Measurements from ENCODE around the gene TMEM63C. TPM values are rescaled to one million over a fixed set of nuclear protein-coding genes. Genes with fewer than 3 reads are reported as not detected.

Gene TMEM63C, protein sequence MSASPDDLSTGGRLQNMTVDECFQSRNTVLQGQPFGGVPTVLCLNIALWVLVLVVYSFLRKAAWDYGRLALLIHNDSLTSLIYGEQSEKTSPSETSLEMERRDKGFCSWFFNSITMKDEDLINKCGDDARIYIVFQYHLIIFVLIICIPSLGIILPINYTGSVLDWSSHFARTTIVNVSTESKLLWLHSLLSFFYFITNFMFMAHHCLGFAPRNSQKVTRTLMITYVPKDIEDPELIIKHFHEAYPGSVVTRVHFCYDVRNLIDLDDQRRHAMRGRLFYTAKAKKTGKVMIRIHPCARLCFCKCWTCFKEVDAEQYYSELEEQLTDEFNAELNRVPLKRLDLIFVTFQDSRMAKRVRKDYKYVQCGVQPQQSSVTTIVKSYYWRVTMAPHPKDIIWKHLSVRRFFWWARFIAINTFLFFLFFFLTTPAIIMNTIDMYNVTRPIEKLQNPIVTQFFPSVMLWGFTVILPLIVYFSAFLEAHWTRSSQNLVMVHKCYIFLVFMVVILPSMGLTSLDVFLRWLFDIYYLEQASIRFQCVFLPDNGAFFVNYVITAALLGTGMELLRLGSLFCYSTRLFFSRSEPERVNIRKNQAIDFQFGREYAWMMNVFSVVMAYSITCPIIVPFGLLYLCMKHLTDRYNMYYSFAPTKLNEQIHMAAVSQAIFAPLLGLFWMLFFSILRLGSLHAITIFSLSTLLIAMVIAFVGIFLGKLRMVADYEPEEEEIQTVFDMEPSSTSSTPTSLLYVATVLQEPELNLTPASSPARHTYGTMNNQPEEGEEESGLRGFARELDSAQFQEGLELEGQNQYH
- 0.43 and 0.80 TPM in 2 replicates for total RNA-seq

DNA sequence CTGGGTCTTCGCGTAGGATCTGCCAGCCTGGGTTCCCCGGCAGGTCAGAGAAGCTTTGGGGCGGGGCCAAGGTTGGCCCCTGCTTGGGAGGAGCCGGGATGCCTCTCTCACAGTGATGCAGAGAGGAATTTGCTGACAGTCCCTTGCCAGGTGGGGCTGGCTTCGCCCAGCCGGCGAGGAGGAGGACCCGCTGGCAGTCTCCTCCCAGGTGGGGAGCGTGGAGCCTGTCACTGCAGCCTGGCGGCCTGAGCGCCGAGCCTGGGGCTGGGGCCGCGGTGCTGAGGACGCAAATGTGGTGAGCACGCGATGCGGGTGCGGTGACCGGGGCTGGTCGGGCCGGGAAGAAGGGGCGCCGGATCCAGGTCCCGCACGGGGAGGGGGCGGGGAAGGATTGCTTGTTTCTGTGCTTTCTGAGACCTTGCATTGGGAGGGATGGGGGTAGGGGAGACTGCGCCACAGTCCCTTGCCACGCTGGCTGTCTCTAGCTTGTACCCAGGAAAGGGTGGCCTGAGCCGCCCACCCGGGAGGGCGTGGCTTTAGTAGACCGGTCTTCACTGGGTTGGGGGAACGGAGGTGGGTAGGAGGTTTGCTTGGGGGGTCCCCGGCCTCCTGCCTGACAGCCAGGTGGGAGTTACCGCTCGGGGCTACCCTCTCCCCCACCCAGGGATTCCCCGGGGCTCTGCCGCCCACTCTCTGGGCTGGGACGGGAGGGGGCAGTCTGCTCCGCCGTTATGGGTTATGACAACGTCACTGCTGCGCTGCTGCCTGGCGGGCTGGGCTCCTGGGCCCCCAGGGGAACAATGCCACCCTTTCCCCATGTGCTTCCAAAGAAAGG lies at the start of gene TMEM63C:
Gene TMEM63C, plus strand, starts transcription at position 196 of the 835 bp plus-strand sequence. CDS start 37,016 bp downstream, outside the sequence.
- intact Hi-C loops (cut with micrococcal nuclease), result no loop called here

DNA sequence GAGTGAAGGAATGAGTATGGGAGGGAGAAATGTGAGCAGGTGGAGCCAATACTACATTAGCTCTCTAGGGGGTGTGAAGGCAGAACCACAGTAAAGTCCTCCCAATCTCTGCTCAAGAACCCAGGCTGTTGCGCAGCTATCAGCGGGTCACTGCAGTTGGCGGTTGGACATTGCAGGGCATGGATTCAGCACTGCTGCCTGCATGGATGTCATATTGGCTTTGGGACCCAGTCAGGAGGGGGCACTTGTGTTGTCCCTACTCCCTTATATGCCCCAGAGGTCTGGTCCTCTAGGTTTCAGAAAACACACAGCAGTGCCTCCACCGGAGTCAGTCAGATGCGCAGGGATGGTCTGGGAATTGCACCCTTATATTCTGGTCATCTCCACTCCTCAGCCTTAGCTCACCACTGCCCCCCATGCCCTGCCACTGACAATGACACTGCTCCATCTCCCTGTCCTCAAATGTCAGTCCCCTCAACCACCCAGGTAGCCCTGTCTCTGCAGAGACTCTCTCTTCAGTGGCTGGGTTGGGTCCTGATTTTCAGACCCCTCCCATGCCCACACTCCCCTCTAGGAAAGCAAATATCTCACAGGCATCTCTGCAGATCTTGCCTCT lies 49.6 kb upstream of the TMEM63C start:
- intact Hi-C loops (cut with micrococcal nuclease), result no loop called here

DNA sequence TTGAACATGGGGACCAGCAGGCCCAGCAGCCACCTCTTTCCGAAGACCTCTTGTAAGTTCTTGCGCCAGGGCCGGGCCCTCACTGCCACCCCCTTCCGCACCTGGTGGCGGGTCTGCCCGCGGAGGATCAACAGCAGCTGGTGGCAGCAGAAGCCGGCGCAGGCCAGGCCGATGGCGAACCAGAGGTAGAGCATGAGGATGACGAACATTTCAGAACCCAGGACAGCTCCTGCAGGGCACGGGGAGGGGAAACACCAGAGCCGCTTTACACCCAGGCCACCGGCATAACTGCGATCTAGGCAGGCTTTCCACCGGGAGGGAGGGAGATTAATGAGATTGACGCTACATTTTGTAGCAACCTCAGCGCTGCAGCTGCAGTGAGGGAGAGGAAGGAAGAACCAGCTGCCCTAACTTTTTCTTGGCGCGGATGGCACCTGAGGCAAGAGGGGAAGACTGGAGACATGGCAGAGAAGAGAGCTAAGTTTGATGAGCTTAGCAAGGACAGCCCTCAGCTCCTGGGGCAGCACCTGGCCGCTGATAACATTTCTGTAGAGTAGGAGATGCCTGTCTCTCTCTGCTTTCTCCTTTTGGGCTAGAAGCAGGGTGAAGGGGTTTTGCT lies 47.8 kb upstream of the TMEM63C start:
- intact Hi-C loops (cut with micrococcal nuclease), result no loop called here

- intact Hi-C loops (cut with micrococcal nuclease), result no loop called here
These were observed 42.6 kb upstream of the TMEM63C start for GRCh38 chr14:77139022-77139421.

DNA sequence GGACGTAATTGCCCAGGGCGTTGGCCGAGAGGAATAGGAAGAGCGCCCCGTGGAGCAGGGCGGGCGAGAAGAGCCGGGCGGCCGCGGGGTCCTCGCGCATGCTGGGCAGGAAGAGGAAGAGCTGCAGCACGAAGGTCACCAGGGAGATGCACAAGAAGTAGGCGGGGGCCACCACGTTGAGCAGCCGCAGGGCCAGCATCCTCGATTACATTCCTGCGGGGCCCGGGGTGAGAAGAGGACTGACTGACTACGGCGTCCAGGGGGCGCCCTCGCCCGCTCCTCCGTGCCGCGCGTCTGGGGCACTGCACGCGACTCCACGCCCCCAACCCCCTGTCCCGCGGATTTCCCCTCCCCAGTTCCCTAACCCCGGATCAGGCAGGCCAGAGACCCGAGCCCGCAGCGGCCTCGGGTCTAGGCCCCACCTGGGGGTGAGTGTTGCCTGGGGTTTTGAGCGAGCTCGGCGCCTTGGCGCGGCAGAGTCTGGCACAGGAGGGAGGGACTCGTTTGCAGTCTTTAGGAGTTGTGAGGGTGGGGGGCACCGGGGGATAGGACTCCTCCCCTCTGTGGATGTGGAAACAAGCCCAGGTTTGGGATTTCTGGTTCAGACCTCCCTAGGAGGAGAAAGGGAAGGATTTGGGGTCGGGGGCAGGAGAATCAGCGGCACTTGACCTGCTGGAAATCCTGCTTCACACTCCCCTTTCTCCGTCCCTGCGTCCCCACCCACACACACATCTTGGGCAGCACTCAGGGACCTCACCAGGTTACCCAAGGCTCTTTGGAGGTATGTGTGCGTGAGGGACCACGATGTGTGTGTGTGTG lies 41.8 kb upstream of the TMEM63C start:
- intact Hi-C loops (cut with micrococcal nuclease), result loop anchor here (5.0 kb wide), 1 partner anchor 68 kb away; no protein-coding TSS in a partner anchor

DNA sequence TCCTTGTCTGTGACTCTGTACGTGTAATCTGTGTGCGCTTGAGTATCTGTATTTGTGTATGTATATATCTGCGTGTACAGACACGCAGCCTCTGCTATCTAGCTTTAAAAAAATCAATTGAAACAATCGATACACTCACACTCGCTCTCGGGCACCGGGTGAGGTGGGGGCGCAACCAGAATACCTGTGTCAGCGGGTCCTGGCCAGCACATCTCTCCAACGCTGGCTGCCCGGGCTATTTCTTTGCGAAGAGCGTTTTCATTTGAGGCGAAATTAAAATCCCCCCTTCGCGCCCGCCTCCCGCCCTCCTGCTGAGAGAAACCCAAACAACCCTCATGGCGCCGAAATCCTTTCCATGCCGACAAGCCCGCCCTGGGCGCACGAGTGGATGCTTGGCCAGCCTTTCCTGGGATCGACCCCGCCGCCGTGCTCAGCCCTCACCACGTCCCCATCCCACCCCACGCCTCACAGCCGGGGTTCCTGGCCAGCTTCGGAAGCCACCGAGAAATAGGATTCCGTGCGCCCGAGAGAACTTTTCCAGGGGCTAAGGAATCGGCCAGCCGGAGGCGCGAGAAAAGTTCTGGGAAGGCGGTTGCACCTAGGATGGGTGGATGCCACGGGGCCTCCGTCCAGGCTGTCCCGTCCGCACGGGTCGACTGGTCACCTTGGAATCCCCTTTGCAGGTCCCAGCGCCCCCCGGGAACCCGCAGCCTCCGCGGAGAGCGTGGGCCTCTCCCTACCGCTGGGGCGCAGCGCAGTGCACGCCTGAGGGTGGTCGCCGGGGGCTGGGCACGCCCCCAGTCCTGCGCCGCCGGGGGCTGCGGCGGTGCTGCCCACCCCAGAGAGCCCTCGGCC lies 41.0 kb upstream of the TMEM63C start:
- intact Hi-C loops (cut with micrococcal nuclease), result loop anchor here (5.0 kb wide), 1 partner anchor 67 kb away; no protein-coding TSS in a partner anchor

DNA sequence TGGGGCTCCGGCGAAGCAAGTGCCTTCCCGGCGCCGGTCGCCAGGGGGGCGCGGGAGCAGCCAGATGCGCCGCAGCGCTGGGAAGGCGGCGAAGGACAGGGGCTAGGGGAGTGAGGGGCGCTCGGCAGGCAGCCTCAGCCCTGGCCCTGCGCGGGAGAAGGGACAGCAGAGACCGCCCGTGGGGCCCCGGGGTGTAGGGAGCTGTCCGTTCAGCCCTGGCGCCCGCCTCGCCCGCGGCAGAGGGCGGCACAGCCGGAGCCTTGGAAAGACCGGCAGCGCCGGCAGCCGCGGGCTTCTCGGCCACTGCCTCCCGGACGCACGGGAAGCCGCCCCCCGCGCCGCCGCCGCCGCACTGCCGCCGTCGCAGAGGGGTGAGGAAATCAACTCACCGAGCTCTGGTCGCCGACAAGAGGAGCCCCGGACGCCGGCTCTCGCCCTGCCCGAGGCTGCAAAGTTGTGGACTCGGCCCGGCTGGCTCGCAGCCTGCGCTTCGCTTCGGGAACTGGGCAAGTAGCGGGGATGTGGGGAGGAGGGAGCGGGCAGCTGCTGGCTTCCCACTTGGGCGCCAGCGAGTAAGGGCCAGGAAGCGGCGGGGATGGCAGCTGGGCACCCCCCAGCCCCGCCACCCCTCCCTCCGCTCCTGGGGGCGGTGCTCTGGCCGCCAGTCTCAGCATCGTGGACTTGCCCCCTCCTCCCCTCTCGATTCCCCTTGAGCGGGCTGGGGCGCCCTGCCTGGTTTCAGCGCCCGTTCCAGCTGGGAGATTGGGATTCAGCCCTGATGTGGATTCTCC lies 40.2 kb upstream of the TMEM63C start, which contains the start of gene ZDHHC22:
Gene ZDHHC22, minus strand, starts transcription at position 578 of the 791 bp plus-strand sequence. CDS start 2,053 bp downstream, outside the sequence.
- intact Hi-C loops (cut with micrococcal nuclease), result loop anchor here (5.0 kb wide), 1 partner anchor 66 kb away; no protein-coding TSS in a partner anchor

- intact Hi-C loops (cut with micrococcal nuclease), result loop anchor here (5.0 kb wide), 1 partner anchor 65 kb away; no protein-coding TSS in a partner anchor
These were observed 39.4 kb upstream of the TMEM63C start for GRCh38 chr14:77142005-77142800.

DNA sequence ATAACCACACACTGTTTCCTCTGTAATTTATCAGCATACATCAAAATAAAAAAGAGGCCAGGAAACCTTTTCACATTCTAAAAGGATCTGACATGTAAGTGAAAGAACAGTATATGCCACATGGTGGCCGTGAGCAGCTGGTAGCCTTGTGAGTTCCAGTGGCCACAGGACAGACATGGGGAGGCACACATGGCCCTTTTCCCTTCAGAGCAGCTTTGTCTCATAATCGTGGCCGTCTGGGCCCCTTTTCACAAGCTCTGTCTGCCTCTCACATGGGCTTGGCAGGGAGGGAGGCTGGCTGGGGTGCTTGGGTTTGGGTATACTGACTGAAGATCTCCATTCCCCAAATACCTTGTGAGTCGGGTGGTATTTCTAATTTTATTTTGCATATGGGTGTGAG lies 38.5 kb upstream of the TMEM63C start:
- intact Hi-C loops (cut with micrococcal nuclease), result loop anchor here (5.0 kb wide), 1 partner anchor 64 kb away; no protein-coding TSS in a partner anchor

DNA sequence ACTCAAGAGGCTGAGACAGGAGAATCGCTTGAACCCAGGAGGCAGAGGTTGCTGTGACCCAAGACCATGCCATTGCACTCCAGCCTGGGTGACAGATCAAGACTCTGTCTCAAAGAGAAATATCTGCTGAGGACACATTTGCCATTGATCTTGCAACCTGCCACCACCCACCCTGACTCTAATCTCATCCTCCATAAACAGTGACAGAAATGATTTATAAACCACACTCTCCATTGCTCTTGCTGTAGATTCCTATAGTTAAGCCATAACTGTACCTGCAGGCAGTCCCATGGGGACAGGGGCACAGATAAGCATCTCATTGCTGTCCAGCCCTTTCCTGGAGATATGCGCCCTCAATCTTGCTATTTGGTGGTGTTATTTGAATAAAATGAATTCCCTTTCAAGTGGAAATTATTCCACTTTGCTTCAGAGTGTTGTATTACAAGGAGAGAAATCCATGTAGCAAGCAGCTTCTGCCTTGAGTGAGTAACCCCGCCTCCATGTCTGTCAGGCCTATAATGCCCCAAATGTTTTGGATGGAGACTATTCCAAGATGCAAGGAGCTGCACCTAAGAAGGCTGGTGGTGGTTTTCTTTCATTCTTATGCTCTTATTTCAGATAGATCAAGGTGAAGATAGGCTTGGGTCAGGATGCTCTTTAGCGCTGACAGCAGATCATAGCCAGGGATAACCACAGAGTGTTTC lies 37.0 kb upstream of the TMEM63C start:
- intact Hi-C loops (cut with micrococcal nuclease), result loop anchor here (5.0 kb wide), 1 partner anchor 63 kb away; no protein-coding TSS in a partner anchor

DNA sequence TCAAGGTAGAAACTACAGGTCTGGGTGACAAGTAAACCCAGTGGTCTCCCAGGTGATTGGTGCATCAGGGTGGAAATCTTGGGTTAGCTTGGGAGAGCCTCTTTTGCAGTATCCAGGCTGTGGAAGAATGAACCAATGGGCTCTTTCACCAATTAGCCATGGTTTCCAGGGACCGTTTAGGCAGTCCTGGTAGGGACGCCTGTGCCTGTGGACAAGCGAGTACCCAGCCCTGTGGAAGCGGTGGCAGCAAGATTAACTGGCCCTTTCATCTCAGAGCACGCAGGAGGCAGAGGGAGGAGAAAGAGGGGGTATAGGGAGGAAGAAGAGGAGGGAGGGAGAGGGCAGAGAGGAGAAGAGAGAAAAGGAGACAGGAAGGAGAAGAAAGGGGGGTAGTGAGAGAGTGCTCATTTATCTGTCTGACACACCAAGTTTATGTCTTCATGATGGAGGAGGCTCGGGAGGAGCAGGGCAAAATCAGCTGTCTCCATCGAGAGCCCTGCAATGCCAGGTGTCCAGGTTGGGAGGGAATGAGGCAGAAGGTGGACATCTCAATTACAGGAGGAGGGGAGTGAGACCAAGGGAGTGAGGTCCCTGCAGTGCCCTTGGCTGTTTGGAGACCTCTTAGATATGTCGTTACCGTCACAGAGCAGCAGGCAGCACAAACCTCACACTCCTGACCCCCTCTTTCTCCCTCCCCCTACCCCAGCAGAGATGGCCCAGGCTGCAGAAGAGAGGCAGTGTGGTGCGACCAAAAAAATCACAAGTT lies 35.4 kb upstream of the TMEM63C start:
- intact Hi-C loops (cut with micrococcal nuclease), result no loop called here

DNA sequence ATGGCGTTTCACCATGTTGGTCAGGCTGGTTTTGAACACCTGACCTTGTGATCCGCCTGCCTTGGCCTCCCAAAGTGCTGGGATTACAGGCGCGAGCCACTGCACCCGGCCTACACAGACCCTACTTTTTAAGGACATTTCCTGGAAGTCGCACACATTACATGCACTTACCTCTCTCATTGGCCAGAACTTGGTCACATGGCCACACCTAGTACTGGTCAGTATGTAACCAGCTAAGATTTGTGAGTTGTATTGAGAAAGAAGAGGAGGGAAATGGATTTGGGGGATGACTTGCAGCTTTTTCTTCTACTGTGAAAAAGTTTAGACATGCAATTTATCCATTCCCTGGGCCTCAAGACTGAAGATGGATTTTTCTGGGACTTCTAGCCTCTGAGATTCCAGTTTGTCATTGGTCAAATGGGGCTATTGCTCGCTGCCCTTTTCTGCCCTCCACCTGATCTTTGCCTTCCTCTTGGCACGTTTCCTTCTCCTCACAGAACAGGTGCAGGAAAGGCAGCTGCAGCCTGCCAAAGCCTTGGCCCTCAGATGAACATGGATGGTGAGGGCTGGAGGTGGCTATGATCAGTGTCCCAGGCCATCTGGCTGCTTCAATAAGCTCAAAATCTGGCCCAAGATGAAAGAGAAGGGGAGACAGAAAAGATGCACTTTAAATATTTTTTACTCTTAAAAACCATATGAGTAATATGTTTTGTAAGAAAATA lies 32.9 kb upstream of the TMEM63C start:
- intact Hi-C loops (cut with micrococcal nuclease), result no loop called here

DNA sequence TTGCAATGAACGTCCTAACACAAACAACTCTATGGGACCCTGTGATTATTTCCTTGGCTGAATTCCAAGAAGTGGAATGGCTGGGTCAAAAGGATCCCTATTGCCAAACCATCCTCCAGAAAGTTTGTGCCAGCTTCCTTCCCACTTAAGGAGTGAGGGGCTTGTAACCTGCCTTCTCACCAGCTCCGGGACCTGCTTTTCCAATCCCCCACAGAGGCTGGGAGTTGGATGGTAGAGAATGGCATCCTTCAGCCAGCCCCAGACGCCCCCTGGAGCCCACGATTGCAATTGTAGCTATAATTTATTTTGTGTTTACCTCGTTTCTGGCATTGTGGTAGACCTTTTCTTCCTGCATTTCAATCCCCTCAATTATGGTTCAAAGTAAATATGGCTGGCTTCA lies 30.4 kb upstream of the TMEM63C start:
- intact Hi-C loops (cut with micrococcal nuclease), result loop anchor here (10.0 kb wide), 1 partner anchor 254 kb away; no protein-coding TSS in a partner anchor

DNA sequence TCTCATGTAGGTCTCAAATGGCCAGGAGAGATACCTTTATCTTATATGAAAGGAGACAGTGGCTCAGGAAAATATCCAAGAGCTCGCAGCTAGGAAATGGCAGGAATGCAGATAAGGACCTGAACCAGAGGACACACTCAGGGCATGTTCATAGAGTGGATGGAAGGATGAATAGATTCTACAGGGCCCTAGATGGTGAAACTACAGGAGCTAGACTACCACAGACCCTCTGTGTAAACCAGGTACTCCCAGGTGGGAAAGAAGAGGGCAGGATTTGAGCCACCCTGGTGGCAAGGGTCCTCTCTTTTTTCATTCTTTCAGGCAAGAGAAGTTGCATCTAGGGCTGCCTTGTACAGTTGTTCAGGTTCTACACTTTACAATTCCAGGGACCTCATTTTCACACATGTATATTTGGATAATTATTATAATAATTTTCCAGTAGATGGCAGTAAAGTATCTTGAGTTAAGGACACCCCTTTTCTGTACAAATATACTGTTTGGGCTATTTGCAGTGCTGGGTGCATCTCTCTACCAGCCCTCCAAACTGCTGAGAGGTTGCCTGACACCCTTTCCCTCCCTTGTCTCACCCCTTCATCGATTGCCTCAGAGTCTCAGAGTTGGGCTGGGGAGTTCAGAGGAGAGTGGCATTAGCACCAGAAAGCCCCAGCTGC lies 29.5 kb upstream of the TMEM63C start:
- intact Hi-C loops (cut with micrococcal nuclease), result loop anchor here (1.0 to 10.0 kb wide), 2 partner anchors 164 to 253 kb away; no protein-coding TSS in a partner anchor

Data from T-helper 2 cell treated with Interferon-gamma antibody and Interleukin-4, amounts not matched to agents 100 ng/mL and 5 ng/mL, for 36 hours (primary cell).